ENCODE measurements around the gene GAB3.

GAB3 gene

GRCh38 chrX:154724993-154725756 lies 25.7 kb downstream of the GAB3 start:
- Histone ChIP-seq H3K27ac (replicated peaks) (peak overlapping the region; percentile 71), H3K27me3 (ENCODE audit: insufficient read depth, poor library complexity, severe bottlenecking) (no peaks in the 10 kb centered on the region), H3K4me3 (replicated peaks; ENCODE audit: insufficient read depth, low read length) (no peak overlapping the region)
- TF ChIP-seq GABPA (IDR thresholded peaks at IDR 0.05; ENCODE audit: low read depth): no peak
- no peak; the same call in 1 of the 2 replicates for TF ChIP-seq SPI1 (IDR thresholded peaks at IDR 0.05; ENCODE audit: borderline replicate concordance, low read depth)
- no peak for TF ChIP-seq CTCF (IDR thresholded peaks at IDR 0.05; ENCODE audit: insufficient read depth, low read length)
- no peak for TF ChIP-seq POLR2AphosphoS5 (IDR thresholded peaks at IDR 0.05; ENCODE audit: low read depth)
- no peak for TF ChIP-seq REST (IDR thresholded peaks at IDR 0.05; ENCODE audit: insufficient replicate concordance, low read depth)
- no peak for DNase-seq (ENCODE audit: low read depth in 1 of 2, low spot score in 1 of 2)

- no peak for TF ChIP-seq POLR2AphosphoS5 (IDR thresholded peaks at IDR 0.05; ENCODE audit: low read depth)
- TF ChIP-seq GABPA (IDR thresholded peaks at IDR 0.05; ENCODE audit: low read depth): no peak
- no peak for TF ChIP-seq CTCF (IDR thresholded peaks at IDR 0.05; ENCODE audit: insufficient read depth, low read length)
- no peak for TF ChIP-seq REST (IDR thresholded peaks at IDR 0.05; ENCODE audit: insufficient replicate concordance, low read depth)
- TF ChIP-seq SPI1 (IDR thresholded peaks at IDR 0.05; ENCODE audit: borderline replicate concordance, low read depth): no peak
- Histone ChIP-seq H3K27ac (replicated peaks) (peak overlapping the region; percentile 28; the same call in 1 of the 2 replicates), H3K4me3 (replicated peaks; ENCODE audit: insufficient read depth, low read length) (no peak overlapping the region), H3K27me3 (ENCODE audit: insufficient read depth, poor library complexity, severe bottlenecking) (no peaks in the 10 kb centered on the region)
- no peak for DNase-seq (ENCODE audit: low read depth in 1 of 2, low spot score in 1 of 2)
These were observed 29.7 kb downstream of the GAB3 start for GRCh38 chrX:154721155-154721554.

- no peak for TF ChIP-seq SPI1 (IDR thresholded peaks at IDR 0.05; ENCODE audit: borderline replicate concordance, low read depth)
- TF ChIP-seq POLR2AphosphoS5 (IDR thresholded peaks at IDR 0.05; ENCODE audit: low read depth): no peak
- TF ChIP-seq CTCF (IDR thresholded peaks at IDR 0.05; ENCODE audit: insufficient read depth, low read length): no peak
- no peak for TF ChIP-seq REST (IDR thresholded peaks at IDR 0.05; ENCODE audit: insufficient replicate concordance, low read depth)
- no peak for TF ChIP-seq GABPA (IDR thresholded peaks at IDR 0.05; ENCODE audit: low read depth)
- no peaks in the 10 kb centered on the region for H3K27me3 ChIP-seq (ENCODE audit: insufficient read depth, poor library complexity, severe bottlenecking)
- H3K27ac ChIP-seq (replicated peaks): peak overlapping the region; percentile 98
- H3K4me3 ChIP-seq (replicated peaks; ENCODE audit: insufficient read depth, low read length): no peak overlapping the region
- no peak for DNase-seq (ENCODE audit: low read depth in 1 of 2, low spot score in 1 of 2)
These were observed 30.8 kb downstream of the GAB3 start for GRCh38 chrX:154720067-154720466.
